WERI-Rb-1 (cell line): ENCODE results near the gene BICDL1.

ENCODE experiments used
- DNase-seq: peaks from one replicate; pipeline ENCODE4 v3.0.0-alpha.2; 2020
- H3K27ac ChIP-seq: fragments of 250-450 bp; sonication (Bioruptor Pico); 2 replicates; pipeline ENCODE4 v1.5.1; 2020; ENCODE audit warnings: mild to moderate bottlenecking, moderate library complexity
- H3K27me3 ChIP-seq: fragments of 250-450 bp; sonication (Bioruptor Pico); 2 replicates; pipeline ENCODE4 v1.5.1; 2021; ENCODE audit warnings: mild to moderate bottlenecking, low read depth, moderate library complexity; ENCODE audit not compliant: insufficient read depth, severe bottlenecking
- H3K36me3 ChIP-seq: fragments of 250-450 bp; sonication (Bioruptor Pico); 2 replicates; pipeline ENCODE4 v1.5.1; 2020; ENCODE audit warnings: mild to moderate bottlenecking, moderate library complexity
- H3K4me3 ChIP-seq: 2 replicates; pipeline ENCODE4 v1.5.1; 2011; ENCODE audit warnings: low read depth, mild to moderate bottlenecking, control low read depth, low read length
- H3K9me3 ChIP-seq: fragments of 250-450 bp; sonication (Bioruptor Pico); 2 replicates; pipeline ENCODE4 v1.5.1; 2021; ENCODE audit warnings: mild to moderate bottlenecking, moderate library complexity; ENCODE audit not compliant: severe bottlenecking
- TF ChIP-seq, protein P1 (sequence below): IDR thresholded peaks from 2 replicates; pipeline ENCODE4 v1.5.1; 2011; ENCODE audit warnings: low read depth, mild to moderate bottlenecking, control low read depth, inconsistent platforms, low read length

BICDL1 gene, protein sequence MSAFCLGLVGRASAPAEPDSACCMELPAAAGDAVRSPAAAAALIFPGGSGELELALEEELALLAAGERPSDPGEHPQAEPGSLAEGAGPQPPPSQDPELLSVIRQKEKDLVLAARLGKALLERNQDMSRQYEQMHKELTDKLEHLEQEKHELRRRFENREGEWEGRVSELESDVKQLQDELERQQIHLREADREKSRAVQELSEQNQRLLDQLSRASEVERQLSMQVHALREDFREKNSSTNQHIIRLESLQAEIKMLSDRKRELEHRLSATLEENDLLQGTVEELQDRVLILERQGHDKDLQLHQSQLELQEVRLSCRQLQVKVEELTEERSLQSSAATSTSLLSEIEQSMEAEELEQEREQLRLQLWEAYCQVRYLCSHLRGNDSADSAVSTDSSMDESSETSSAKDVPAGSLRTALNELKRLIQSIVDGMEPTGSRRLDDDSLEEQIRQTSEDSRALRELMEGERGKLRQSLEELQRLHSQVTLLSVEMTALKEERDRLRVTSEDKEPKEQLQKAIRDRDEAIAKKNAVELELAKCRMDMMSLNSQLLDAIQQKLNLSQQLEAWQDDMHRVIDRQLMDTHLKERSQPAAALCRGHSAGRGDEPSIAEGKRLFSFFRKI

DNA sequence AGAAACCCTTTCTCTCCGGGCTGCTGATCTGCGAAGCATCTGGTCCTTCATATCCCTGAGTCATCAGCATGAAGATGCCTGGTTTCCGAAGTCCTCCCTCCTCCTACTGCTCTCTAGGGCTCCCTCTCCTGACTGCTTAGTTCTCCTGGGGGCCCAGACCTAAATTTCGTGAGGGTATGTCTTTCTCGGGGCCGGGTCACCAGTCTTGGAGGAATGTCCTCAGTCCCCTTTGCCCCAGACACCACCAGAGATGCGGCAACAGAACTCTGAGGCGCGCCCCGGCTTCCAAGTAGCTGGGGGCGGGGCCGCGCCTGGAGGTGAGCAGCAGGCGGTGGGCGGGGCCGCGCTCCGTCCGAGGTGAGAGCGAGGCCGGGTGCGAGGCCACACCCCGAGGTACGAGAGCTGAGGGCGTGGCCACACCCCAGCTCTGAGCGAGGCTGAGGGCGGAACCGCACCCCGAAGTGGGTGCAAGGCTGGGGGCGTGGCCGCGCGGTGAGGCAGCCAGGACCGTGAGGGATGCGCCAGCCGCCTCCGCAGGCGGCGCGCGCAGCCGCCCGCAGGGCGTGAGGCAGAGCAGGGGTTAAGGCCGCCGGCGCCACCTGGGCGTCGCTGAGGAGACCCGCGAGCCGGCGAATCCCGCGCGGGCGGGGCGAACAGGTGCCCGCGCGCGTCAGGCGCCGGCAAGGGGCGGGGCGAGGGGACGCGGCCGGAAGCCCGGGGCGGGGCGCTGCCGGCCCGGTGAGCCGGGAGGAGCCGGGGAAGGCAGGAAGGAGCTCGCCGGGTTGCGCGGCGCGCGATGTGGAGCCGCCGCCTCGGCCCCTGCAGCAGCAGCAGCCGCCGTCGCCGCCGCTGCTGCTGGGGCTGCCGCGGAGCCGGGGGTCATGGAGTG is at the start of gene BICDL1:
BICDL1 (plus strand) TSS at position 765 of the 889 bp plus-strand sequence. CDS start 633 bp downstream, outside the sequence.
- no peaks in the 10 kb centered on the region for H3K27me3 ChIP-seq
- peak; percentile 96 for DNase-seq
- H3K9me3 ChIP-seq, result no peaks in the 10 kb centered on the region
- peaks cover 5% of the 10 kb centered on the region for H3K36me3 ChIP-seq
- TF ChIP-seq, protein P1, sequence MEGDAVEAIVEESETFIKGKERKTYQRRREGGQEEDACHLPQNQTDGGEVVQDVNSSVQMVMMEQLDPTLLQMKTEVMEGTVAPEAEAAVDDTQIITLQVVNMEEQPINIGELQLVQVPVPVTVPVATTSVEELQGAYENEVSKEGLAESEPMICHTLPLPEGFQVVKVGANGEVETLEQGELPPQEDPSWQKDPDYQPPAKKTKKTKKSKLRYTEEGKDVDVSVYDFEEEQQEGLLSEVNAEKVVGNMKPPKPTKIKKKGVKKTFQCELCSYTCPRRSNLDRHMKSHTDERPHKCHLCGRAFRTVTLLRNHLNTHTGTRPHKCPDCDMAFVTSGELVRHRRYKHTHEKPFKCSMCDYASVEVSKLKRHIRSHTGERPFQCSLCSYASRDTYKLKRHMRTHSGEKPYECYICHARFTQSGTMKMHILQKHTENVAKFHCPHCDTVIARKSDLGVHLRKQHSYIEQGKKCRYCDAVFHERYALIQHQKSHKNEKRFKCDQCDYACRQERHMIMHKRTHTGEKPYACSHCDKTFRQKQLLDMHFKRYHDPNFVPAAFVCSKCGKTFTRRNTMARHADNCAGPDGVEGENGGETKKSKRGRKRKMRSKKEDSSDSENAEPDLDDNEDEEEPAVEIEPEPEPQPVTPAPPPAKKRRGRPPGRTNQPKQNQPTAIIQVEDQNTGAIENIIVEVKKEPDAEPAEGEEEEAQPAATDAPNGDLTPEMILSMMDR, result peak; percentile 5; the same call in 1 of the 2 replicates
- peak within 1 kb of the TSS; percentile 85 for H3K4me3 ChIP-seq
- peak within 1 kb of the TSS; percentile 87 for H3K27ac ChIP-seq

DNA sequence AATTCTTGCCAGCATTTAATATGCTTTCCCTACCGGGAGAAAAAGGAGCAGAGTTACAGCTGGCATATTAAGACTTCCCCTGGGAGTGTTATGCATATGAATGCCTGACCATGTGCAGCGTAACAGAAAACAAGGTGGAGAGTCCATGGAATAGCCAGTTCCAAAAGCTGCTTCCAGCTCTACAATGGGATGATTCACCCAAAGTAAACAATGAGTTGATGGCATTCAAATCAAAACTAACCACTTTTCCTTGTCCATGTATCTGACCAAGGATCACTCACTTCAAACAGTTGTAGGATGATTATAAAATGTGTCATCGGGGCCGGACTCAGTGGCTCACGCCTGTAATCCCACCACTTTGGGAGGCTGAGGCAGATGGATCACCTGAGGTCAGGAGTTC is 48.1 kb upstream of the BICDL1 start:
- Histone ChIP-seq H3K9me3 (no peaks in the 10 kb centered on the region), H3K27ac (no peak overlapping the region), H3K27me3 (no peaks in the 10 kb centered on the region), H3K4me3 (no peak overlapping the region), H3K36me3 (no peaks in the 10 kb centered on the region)
- no peak for DNase-seq
- TF ChIP-seq, protein P1, result no peak

DNA sequence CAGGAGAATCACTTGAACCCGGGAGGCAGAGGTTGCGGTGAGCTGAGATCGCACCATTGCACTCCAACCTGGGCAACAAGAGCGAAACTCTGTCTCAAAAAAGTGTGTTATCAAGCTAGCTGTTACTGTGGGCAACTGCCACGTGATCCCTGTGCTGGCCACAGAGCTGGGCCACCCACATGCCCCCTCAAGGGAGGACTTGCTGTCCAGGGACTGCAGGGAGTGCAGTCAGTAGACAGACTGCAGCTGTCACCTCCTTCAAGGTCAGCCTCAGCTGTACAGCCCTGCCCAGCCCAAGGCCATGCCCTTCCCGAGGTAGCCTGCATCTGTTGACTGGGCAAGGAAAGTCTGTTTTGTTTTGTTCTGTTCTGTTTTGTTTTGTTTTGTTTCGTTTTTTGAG is 46.6 kb upstream of the BICDL1 start:
- H3K9me3 ChIP-seq, result no peaks in the 10 kb centered on the region
- TF ChIP-seq, protein P1, result no peak
- no peaks in the 10 kb centered on the region for H3K36me3 ChIP-seq
- DNase-seq, result no peak
- H3K27ac ChIP-seq, result no peak overlapping the region
- no peaks in the 10 kb centered on the region for H3K27me3 ChIP-seq
- H3K4me3 ChIP-seq, result no peak overlapping the region

DNA sequence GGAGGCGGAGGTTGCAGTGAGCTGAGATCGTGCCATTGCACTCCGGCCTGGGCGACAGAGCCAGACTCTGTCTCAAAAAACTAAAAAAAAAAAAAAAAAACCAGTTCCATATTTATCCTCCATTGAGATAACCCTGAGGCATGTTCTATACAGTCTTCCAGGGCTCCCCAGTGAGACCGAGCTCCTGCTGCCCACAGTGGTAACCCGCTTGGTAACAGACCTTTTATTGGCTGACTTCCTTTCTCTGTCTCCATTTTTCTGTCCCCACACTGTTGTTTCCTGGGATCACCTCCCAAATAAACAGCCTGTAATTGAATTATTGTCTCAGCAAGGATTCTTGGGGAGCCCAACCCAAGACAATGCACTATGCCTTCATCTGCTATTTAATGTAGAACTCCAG is 42.8 kb upstream of the BICDL1 start:
- TF ChIP-seq, protein P1, result no peak
- H3K9me3 ChIP-seq, result no peaks in the 10 kb centered on the region

DNA sequence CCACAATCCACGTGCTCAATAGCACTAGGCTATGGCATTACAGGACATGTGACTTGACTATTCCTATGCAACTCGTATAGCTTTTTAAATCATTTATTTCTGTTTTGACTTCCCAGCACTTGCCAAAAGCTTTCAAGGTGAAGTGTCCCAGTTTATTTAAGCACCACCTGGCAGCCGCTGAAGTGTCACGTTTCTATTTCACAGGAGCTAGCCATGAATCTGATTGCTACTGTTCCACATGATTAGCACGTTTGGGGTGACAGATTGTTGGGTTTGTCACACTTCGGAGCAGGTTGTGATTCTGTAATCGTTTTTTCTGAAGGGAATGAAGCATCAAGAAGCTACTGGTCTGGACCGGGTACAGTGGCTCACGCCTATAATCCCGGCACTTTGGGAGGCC is 39.9 kb upstream of the BICDL1 start:
- H3K4me3 ChIP-seq, result no peak overlapping the region
- no peaks in the 10 kb centered on the region for H3K27me3 ChIP-seq
- TF ChIP-seq, protein P1, result no peak
- no peaks in the 10 kb centered on the region for H3K36me3 ChIP-seq
- peak; percentile 13 for DNase-seq
- no peaks in the 10 kb centered on the region for H3K9me3 ChIP-seq
- H3K27ac ChIP-seq, result no peak overlapping the region

More for the DNA sequence above, 42.8 kb upstream of the BICDL1 start:
- no peak for DNase-seq
- no peaks in the 10 kb centered on the region for H3K27me3 ChIP-seq
- no peaks in the 10 kb centered on the region for H3K36me3 ChIP-seq
- H3K4me3 ChIP-seq, result no peak overlapping the region
- H3K27ac ChIP-seq, result no peak overlapping the region
